HepG2 (cell line): ENCODE results near the gene KRT6C.
"Not testable (repeated sequence)": the region's sequence is repeated elsewhere in the genome, so short reads cannot be mapped to it uniquely, and the experiment has no call there.

Source experiments
- MIER3 ChIP-seq: IDR thresholded peaks from 2 replicates; pipeline ENCODE4 v1.6.1; 2016; ENCODE audit warnings: missing compliant biosample characterization, borderline replicate concordance
- RBM39 ChIP-seq: fragments of 200-400 bp; formaldehyde crosslinking; IDR thresholded peaks from one replicate; pipeline ENCODE4 v1.6.1; 2018; ENCODE audit warnings: antibody characterized with exemption, mild to moderate bottlenecking, low read depth, low read length; ENCODE audit not compliant: poor library complexity, severe bottlenecking
- ZBTB2 ChIP-seq: sonication (generic); formaldehyde crosslinking; IDR thresholded peaks from 2 replicates; pipeline ENCODE4 v1.8.0; 2022; ENCODE audit warnings: low read depth, missing genetic modification reagents

- TF ChIP-seq MIER3 (CRISPR knock-in tag); ZBTB2 (CRISPR knock-in tag); RBM39: not testable (repeated sequence)
Observed at GRCh38 chr12:52500574-52500973, 27.0 kb upstream of the KRT6C start.
